Parathyroid adenoma (tissue), 2 donors: ENCODE results near the gene ZNF275.
"Not testable (repeated sequence)": the region's sequence is repeated elsewhere in the genome, so short reads cannot be mapped to it uniquely, and the experiment has no call there.

ENCODE experiments used
- H2AFZ ChIP-seq: fragments of 300-600 bp; sonication (generic); one replicate; pipeline ENCODE4 v1.7.0; 2017; ENCODE audit warnings: antibody characterized with exemption, mild to moderate bottlenecking
- H3K27ac ChIP-seq: fragments of 300-600 bp; sonication (generic); one replicate; pipeline ENCODE4 v1.7.0; 2017
- H3K27me3 ChIP-seq: fragments of 300-600 bp; sonication (generic); one replicate; pipeline ENCODE4 v1.7.0; 2017; ENCODE audit warnings: low read length; ENCODE audit not compliant: control insufficient read depth, insufficient read depth
- H3K36me3 ChIP-seq: fragments of 300-600 bp; sonication (generic); one replicate; pipeline ENCODE4 v1.7.0; 2017; ENCODE audit warnings: low read length; ENCODE audit not compliant: control insufficient read depth, insufficient read depth
- H3K4me1 ChIP-seq: fragments of 300-600 bp; sonication (generic); one replicate; pipeline ENCODE4 v1.7.0; 2017; ENCODE audit warnings: control low read depth
- H3K4me2 ChIP-seq: fragments of 300-600 bp; sonication (generic); one replicate; pipeline ENCODE4 v1.7.0; 2017; ENCODE audit warnings: low read length
- H3K4me3 ChIP-seq: fragments of 300-600 bp; sonication (generic); one replicate; pipeline ENCODE4 v1.7.0; 2017; ENCODE audit warnings: low read depth, low read length
- H3K79me2 ChIP-seq: fragments of 300-600 bp; sonication (generic); one replicate; pipeline ENCODE4 v1.7.0; 2017; ENCODE audit warnings: control low read depth
- H3K9ac ChIP-seq: fragments of 300-600 bp; sonication (generic); one replicate; pipeline ENCODE4 v1.7.0; 2017; ENCODE audit warnings: mild to moderate bottlenecking
- H3K9me3 ChIP-seq: fragments of 300-600 bp; sonication (generic); one replicate; pipeline ENCODE4 v1.7.0; 2017; ENCODE audit warnings: low read length; ENCODE audit not compliant: control insufficient read depth
- CTCF ChIP-seq: fragments of 300-600 bp; sonication (generic); IDR thresholded peaks from one replicate; pipeline ENCODE4 v1.7.0; 2017; ENCODE audit warnings: antibody characterized with exemption, mild to moderate bottlenecking
- donor health status: primary hyperparathyroidism.

Gene ZNF275

GRCh38 chrX:153384390-153384789, 50.4 kb downstream of the ZNF275 start:
- TF ChIP-seq CTCF = no peak
- Histone ChIP-seq H3K4me2 (no peak overlapping the region), H3K27me3 (no peaks in the 10 kb centered on the region), H3K36me3 (no peaks in the 10 kb centered on the region), H2AFZ (no peak overlapping the region), H3K4me1 (peaks cover 24% of the 10 kb centered on the region), H3K9me3 (no peaks in the 10 kb centered on the region), H3K4me3 (no peak overlapping the region), H3K9ac (no peak overlapping the region), H3K79me2 (no peaks in the 10 kb centered on the region), H3K27ac (no peak overlapping the region)

- H3K27ac ChIP-seq, H3K36me3 ChIP-seq, H3K79me2 ChIP-seq, H3K4me2 ChIP-seq, H3K9me3 ChIP-seq, H2AFZ ChIP-seq, H3K9ac ChIP-seq, H3K27me3 ChIP-seq, H3K4me3 ChIP-seq: not testable (repeated sequence)
- peaks cover 20% of the 10 kb centered on the region for H3K4me1 ChIP-seq
These were observed 51.0 kb downstream of the ZNF275 start for GRCh38 chrX:153384973-153385372.

GRCh38 chrX:153386097-153386496, 52.1 kb downstream of the ZNF275 start:
- Histone ChIP-seq H3K36me3 (no peaks in the 10 kb centered on the region), H3K79me2 (no peaks in the 10 kb centered on the region), H3K9me3 (no peaks in the 10 kb centered on the region), H3K4me2 (no peak overlapping the region), H3K27ac (no peak overlapping the region), H3K27me3 (no peaks in the 10 kb centered on the region), H3K4me3 (no peak overlapping the region), H3K4me1 (peaks cover 13% of the 10 kb centered on the region), H3K9ac (no peak overlapping the region), H2AFZ (no peak overlapping the region)
- TF ChIP-seq CTCF = no peak

- Histone ChIP-seq H3K4me3 (no peak overlapping the region), H3K9ac (no peak overlapping the region), H3K79me2 (no peaks in the 10 kb centered on the region), H3K36me3 (no peaks in the 10 kb centered on the region), H3K9me3 (no peaks in the 10 kb centered on the region), H3K27ac (no peak overlapping the region), H3K4me1 (peaks cover under 1% of the 10 kb centered on the region), H2AFZ (no peak overlapping the region), H3K27me3 (no peaks in the 10 kb centered on the region), H3K4me2 (no peak overlapping the region)
- TF ChIP-seq CTCF = no peak
These were observed 53.4 kb downstream of the ZNF275 start for GRCh38 chrX:153387345-153387744.

GRCh38 chrX:153387987-153388721, 54.2 kb downstream of the ZNF275 start:
- H3K9me3 ChIP-seq = no peaks in the 10 kb centered on the region
- no peak overlapping the region for H3K4me3 ChIP-seq
- H3K9ac ChIP-seq = no peak overlapping the region
- H3K79me2 ChIP-seq = no peaks in the 10 kb centered on the region
- no peaks in the 10 kb centered on the region for H3K4me1 ChIP-seq
- TF ChIP-seq CTCF = no peak
- no peaks in the 10 kb centered on the region for H3K27me3 ChIP-seq
- H2AFZ ChIP-seq = no peak overlapping the region
- no peak overlapping the region for H3K4me2 ChIP-seq
- H3K27ac ChIP-seq = no peak overlapping the region
- H3K36me3 ChIP-seq = no peaks in the 10 kb centered on the region
